GM21360 (cell line): ENCODE results near the gene BCR.
"Not testable (repeated sequence)": the region's sequence is repeated elsewhere in the genome, so short reads cannot be mapped to it uniquely, and the experiment has no call there.

Source experiments
- ATAC-seq: cut with Tn5 transposase; IDR thresholded peaks from one replicate; pipeline ENCODE4 v1.9.1; 2021; ENCODE audit warnings: mild to moderate bottlenecking, moderate library complexity; ENCODE audit not compliant: unreplicated experiment

The BCR gene

DNA sequence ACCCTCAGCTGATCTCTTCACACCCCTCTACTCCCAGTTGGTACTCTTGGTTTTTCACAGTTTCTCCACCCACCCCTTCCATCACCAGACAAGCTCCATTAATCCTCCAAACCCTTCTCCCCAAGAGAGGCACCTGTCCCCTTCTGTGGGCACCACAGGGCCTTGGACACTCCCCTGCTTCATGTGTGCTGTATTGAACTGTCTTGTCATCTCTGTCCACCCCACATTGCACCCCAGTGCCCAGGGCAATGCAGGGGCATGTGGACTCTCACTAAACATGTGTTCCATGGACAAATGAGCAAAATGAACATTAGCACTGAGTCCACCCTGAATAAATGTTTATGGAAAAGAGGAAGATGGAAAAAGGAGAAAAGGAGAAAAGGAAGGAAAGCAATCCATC, 181.4 kb downstream of the BCR start:
- ATAC-seq = no peak

DNA sequence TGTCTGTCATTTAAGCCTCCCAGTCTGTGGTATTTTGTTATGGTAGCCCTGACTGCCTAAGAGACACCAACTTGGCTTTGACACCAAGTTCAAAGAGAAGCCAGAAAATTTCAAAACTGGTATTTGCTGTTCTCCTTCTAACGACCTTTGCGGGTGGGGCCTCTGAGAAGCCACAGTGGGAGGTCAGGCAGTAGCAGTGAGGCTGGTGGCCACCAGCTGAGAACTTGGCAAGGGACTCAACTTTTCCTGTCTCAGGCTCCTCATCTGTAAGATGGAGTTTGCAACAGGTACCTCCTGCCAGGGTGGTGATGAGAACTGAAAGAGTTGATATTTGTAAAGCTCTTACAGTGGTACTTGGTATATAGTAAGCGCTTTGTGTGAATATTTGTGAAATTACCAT, 183.4 kb downstream of the BCR start:
- no peak for ATAC-seq

DNA sequence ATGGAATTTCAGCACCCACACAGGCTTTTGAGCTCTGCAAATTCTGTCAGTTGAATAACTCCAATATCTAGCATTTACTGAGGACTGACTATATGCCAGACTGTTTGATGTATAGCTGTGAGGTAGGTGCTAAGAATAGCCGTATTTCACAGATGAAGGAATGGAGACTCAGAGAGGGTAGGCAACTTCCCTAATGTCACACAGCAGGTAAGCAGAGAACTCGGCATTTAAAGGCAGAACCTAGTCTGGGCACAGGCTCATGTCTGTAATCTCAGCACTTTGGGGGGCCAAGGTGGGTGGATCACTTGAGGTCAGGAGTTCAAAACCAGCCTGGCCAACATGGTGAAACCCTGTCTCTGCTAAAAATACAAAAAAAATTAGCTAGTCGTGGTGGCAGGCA, 184.1 kb downstream of the BCR start:
- ATAC-seq = no peak

DNA sequence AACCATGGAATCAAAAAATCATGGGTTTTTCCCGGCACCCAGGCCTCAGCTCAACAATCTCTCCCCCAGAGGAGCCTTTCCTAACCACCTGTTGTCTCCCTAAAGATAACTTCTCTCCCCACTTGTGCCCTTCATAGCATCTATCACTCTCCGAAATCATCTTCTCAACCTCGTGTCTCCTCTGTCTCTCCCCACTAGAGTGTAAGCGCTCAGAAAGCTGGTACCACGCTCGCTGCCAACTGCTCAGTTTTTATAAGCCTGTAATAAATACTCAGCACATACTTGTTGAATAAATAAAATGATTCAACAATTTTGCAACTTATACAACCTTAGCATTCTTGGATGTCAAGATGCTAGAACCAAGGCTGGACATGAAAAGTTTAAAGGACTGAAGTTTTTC, 185.2 kb downstream of the BCR start:
- no peak for ATAC-seq

DNA sequence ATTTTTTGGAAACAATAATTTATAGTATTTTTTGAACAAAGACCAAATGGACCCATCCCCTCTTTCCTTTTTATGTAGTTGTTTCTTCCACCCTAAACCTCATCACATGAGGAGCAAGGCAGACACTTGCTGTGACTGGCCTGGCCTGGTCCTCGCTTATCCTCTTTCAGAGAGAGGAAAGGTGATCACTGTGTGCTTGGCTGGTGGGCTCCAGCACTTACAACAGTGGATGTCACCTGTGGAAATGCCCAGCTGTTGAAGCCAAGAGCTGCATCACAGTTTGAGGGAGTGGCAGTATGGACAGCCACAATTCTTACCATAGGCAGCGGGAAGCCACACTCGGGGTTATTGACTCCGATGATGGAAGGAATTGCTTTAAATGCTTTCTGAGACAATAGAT, 185.7 kb downstream of the BCR start:
- ATAC-seq = no peak

DNA sequence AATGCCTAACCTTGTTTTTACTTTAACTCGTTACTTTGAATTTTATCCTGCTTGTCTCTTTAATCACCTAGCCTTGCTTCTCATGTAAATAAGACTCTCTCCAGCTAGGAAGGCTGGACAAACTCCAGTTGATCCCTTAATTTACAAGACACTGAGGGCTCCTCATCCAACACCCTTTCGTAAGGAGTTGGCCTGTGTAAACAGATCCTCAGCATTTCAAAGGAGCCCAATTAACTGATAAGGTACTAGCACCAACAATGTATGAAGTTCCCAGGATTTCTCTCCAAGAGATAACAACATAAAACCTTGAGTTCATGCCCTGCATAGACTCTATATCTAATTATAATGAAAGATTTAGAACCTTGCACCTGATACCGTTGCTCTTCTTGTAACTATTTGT, 186.9 kb downstream of the BCR start:
- ATAC-seq = not testable (repeated sequence)
